NOMO-1 treated with DMSO at 0.1 percent for 48 hours (cell line): Measurements from ENCODE around the gene CGAS.
"Not testable (repeated sequence)": the region's sequence is repeated elsewhere in the genome, so short reads cannot be mapped to it uniquely, and the experiment has no call there.

Experiments
- DNase-seq: peaks from one replicate; lab custom pipeline; 2025; ENCODE audit not compliant: unreplicated experiment; lab: John Stamatoyannopoulos, UW

CGAS gene

GRCh38 chr6:73452107-73452461 is at the start of gene CGAS:
Gene CGAS, minus strand, starts transcription at chr6:73452297. Its CDS starts 116 bp downstream, at chr6:73452181.
- DNase-seq, result peak; percentile 89

GRCh38 chr6:73497915-73498314 is 45.8 kb upstream of the CGAS start:
- DNase-seq, result no peak

- DNase-seq, result no peak
Measured at GRCh38 chr6:73491377-73491776, 39.3 kb upstream of the CGAS start.

GRCh38 chr6:73487473-73487872 is 35.4 kb upstream of the CGAS start:
- DNase-seq, result no peak

- no peak for DNase-seq
Measured at GRCh38 chr6:73484438-73484837, 32.3 kb upstream of the CGAS start.

GRCh38 chr6:73481969-73482368 is 29.9 kb upstream of the CGAS start:
- no peak for DNase-seq

GRCh38 chr6:73477407-73477806 is 25.3 kb upstream of the CGAS start:
- no peak for DNase-seq

- no peak for DNase-seq
Measured at GRCh38 chr6:73476723-73477122, 24.6 kb upstream of the CGAS start.

- peak; percentile 84 for DNase-seq
Measured at GRCh38 chr6:73471686-73472290, 19.7 kb upstream of the CGAS start.

- DNase-seq, result peak; percentile 94
Measured at GRCh38 chr6:73461537-73462350, 9.6 kb upstream of the CGAS start, which contains the start of gene MTO1. Gene MTO1, plus strand, starts transcription at chr6:73461737. Its CDS starts 118 bp downstream, at chr6:73461855.

GRCh38 chr6:73460056-73460455 is 8.0 kb upstream of the CGAS start:
- DNase-seq, result no peak

- DNase-seq, result not testable (repeated sequence)
Measured at GRCh38 chr6:73459474-73459873, 7.4 kb upstream of the CGAS start.

- DNase-seq, result peak; percentile 97
Measured at GRCh38 chr6:73455865-73456629, 4.0 kb upstream of the CGAS start.

GRCh38 chr6:73451223-73452106 is 632 bp downstream of the CGAS start:
- peak; percentile 48 for DNase-seq

GRCh38 chr6:73443555-73443954 is 8.5 kb downstream of the CGAS start:
- no peak for DNase-seq

- DNase-seq, result no peak
Measured at GRCh38 chr6:73435236-73435635, 16.9 kb downstream of the CGAS start.

GRCh38 chr6:73421534-73421933 is 30.6 kb downstream of the CGAS start:
- DNase-seq, result no peak

- no peak for DNase-seq
Measured at GRCh38 chr6:73418081-73418741, 33.9 kb downstream of the CGAS start.

- no peak for DNase-seq
Measured at GRCh38 chr6:73413102-73413501, 39.0 kb downstream of the CGAS start.

- no peak for DNase-seq
Measured at GRCh38 chr6:73409395-73409794, 42.7 kb downstream of the CGAS start.
